Measurements from ENCODE around the gene GAPVD1. TPM values are rescaled to one million over a fixed set of nuclear protein-coding genes. Genes with fewer than 3 reads are reported as not detected.

GAPVD1 gene
- total RNA-seq, 2 donors from 2014 or later, result 44.4 to 48.4 TPM

DNA sequence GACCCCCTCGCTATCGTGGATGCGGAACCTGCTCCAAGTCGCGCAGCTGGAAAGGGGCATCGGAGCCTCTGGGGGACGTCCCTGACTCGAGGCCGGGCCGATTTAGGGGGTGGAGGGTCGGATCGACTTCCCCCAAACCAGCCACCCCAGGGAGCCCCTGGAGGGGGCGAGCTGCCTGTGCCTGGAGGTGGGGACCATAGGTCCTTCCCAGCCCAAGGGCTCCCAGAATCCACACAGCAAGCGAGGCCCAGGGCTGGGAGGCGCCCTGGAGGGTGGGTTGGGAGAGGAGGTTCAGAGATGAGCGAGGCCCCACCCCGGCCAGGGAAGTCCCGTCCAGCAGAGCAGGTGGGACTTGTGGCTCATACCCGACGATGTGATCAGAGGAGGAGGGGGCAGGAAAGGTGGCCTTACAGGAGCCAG, 147.6 kb downstream of the GAPVD1 start:
- Histone ChIP-seq H3K9me3 (ENCODE audit: control insufficient read depth, low read length) (no peaks in the 10 kb centered on the region), H3K9ac (ENCODE audit: extremely low read depth, low read length, poor library complexity, severe bottlenecking) (no peak overlapping the region), H3K27me3 (ENCODE audit: control insufficient read depth, insufficient read depth, low read length, poor library complexity, severe bottlenecking) (no peaks in the 10 kb centered on the region), H3K27ac (ENCODE audit: low read depth, low read length) (no peak overlapping the region), H3K4me1 (ENCODE audit: control insufficient read depth, insufficient read depth, low read length) (no peaks in the 10 kb centered on the region), H3K4me3 (ENCODE audit: low read length) (no peak overlapping the region), H3K36me3 (ENCODE audit: control insufficient read depth, insufficient read depth, low read length) (no peaks in the 10 kb centered on the region)
- Mint-ChIP-seq H3K27ac (peak overlapping the region; percentile 35), H3K36me3 (ENCODE audit: low read depth) (no peaks in the 10 kb centered on the region), H3K4me1 (peaks cover 4% of the 10 kb centered on the region), H3K27me3 (ENCODE audit: insufficient read depth) (peaks cover 22% of the 10 kb centered on the region), H3K9me3 (no peaks in the 10 kb centered on the region), H3K4me3 (peak overlapping the region; percentile 48)
- no peak for TF ChIP-seq CTCF (conservative IDR thresholded peaks at IDR 0.05)
- peak; percentile 64 for DNase-seq
- 94 to 96% methylated on average over 19 to 20 of the region's 20 CpGs for WGBS, 2 experiments (ENCODE audit: insufficient coverage in 1 of 2, insufficient read length in 1 of 2)

DNA sequence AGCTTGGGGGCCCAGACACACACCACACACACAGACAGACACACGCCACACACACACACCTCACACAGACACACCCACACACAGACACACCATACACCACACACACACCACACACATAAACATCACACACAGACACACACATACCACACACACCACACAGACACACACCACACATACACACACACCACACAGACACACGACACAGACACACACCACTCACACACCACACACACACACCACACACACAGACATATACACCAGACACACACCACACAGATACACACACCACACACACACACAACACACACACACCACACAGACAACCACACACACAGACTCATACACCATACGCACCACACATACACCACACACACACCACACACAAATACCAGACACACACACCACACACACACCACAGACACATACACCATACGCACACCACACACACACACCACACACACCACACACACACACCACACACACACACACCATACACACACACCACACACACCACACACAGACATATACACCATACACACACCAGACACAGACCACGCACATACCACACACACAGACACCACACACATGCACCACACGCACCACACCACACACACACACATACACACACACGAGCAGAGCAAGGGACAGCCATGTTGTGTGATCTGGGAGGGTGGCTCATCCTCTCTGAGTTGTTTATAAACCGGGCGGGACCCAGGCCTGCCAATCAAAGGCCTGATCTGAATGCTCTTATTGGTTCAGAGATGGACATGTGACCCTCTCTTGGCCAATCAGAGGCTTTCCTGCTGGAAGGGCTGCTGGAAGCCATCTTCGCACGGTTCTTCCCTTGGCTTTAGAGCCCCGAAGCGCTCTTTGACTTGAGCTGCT, 148.3 kb downstream of the GAPVD1 start:
- Mint-ChIP-seq H3K27ac (no peak overlapping the region), H3K9me3 (no peaks in the 10 kb centered on the region), H3K27me3 (ENCODE audit: insufficient read depth) (peaks cover 22% of the 10 kb centered on the region), H3K4me3 (peak overlapping the region; percentile 0), H3K4me1 (peaks cover 4% of the 10 kb centered on the region), H3K36me3 (ENCODE audit: low read depth) (no peaks in the 10 kb centered on the region)
- WGBS, 2 experiments (ENCODE audit: insufficient coverage in 1 of 2, insufficient read length in 1 of 2), result 93 to 98% methylated on average over 8 to 13 of the region's 13 CpGs
- Histone ChIP-seq H3K9ac (ENCODE audit: extremely low read depth, low read length, poor library complexity, severe bottlenecking) (no peak overlapping the region), H3K27me3 (ENCODE audit: control insufficient read depth, insufficient read depth, low read length, poor library complexity, severe bottlenecking) (no peaks in the 10 kb centered on the region), H3K9me3 (ENCODE audit: control insufficient read depth, low read length) (no peaks in the 10 kb centered on the region), H3K4me1 (ENCODE audit: control insufficient read depth, insufficient read depth, low read length) (no peaks in the 10 kb centered on the region), H3K27ac (ENCODE audit: low read depth, low read length) (no peak overlapping the region), H3K4me3 (ENCODE audit: low read length) (no peak overlapping the region), H3K36me3 (ENCODE audit: control insufficient read depth, insufficient read depth, low read length) (no peaks in the 10 kb centered on the region)
- no peak for TF ChIP-seq CTCF (conservative IDR thresholded peaks at IDR 0.05)
- peak; percentile 75 for DNase-seq

- no peak overlapping the region for H3K27ac ChIP-seq (ENCODE audit: low read depth, low read length)
- H3K27ac Mint-ChIP-seq, result no peak overlapping the region
- H3K27me3 ChIP-seq (ENCODE audit: control insufficient read depth, insufficient read depth, low read length, poor library complexity, severe bottlenecking), result no peaks in the 10 kb centered on the region
- H3K36me3 ChIP-seq (ENCODE audit: control insufficient read depth, insufficient read depth, low read length), result no peaks in the 10 kb centered on the region
- no peak for TF ChIP-seq CTCF (conservative IDR thresholded peaks at IDR 0.05)
- no peak overlapping the region for H3K4me3 ChIP-seq (ENCODE audit: low read length)
- no peaks in the 10 kb centered on the region for H3K36me3 Mint-ChIP-seq (ENCODE audit: low read depth)
- H3K9me3 Mint-ChIP-seq, result no peaks in the 10 kb centered on the region
- H3K4me1 ChIP-seq (ENCODE audit: control insufficient read depth, insufficient read depth, low read length), result no peaks in the 10 kb centered on the region
- no peak for DNase-seq
- peaks cover 22% of the 10 kb centered on the region for H3K27me3 Mint-ChIP-seq (ENCODE audit: insufficient read depth)
- no peak overlapping the region for H3K9ac ChIP-seq (ENCODE audit: extremely low read depth, low read length, poor library complexity, severe bottlenecking)
- no peak overlapping the region for H3K4me3 Mint-ChIP-seq
- 96% methylated on average over 15 to 24 of the region's 24 CpGs for WGBS, 2 experiments (ENCODE audit: insufficient coverage in 1 of 2, insufficient read length in 1 of 2)
- H3K9me3 ChIP-seq (ENCODE audit: control insufficient read depth, low read length), result no peaks in the 10 kb centered on the region
- H3K4me1 Mint-ChIP-seq, result peaks cover 4% of the 10 kb centered on the region
Measured at GRCh38 chr9:125410522-125410894, 148.9 kb downstream of the GAPVD1 start.
